Fibroblast of pulmonary artery (primary cell): ENCODE data around the gene FGD2.

ENCODE experiments used
- DNase-seq: peaks from one replicate; pipeline ENCODE4 v3.0.0-alpha.2; 2010; ENCODE audit warnings: low read depth
- H3K4me3 ChIP-seq: replicated peaks from 2 replicates; pipeline ENCODE4 v1.5.1; 2011; ENCODE audit warnings: low read depth, mild to moderate bottlenecking, control low read depth, low read length, moderate library complexity
- CTCF ChIP-seq: IDR thresholded peaks from 2 replicates; pipeline ENCODE4 v1.5.1; 2011; ENCODE audit warnings: mild to moderate bottlenecking, control low read depth, low read length, inconsistent platforms; ENCODE audit errors: missing control alignments

The FGD2 gene

GRCh38 chr6:37005061-37005810, at the start of gene FGD2:
Gene FGD2, plus strand, starts transcription at chr6:37005655. Its CDS starts 163 bp downstream, at chr6:37005818.
- H3K4me3 ChIP-seq = no peak within 1 kb of the TSS
- TF ChIP-seq CTCF = no peak
- DNase-seq = no peak

GRCh38 chr6:36955671-36956445, 49.6 kb upstream of the FGD2 start:
- no peak for DNase-seq
- no peak for TF ChIP-seq CTCF
- H3K4me3 ChIP-seq = no peak overlapping the region

- no peak overlapping the region for H3K4me3 ChIP-seq
- DNase-seq = no peak
- TF ChIP-seq CTCF = no peak
Measured at GRCh38 chr6:36956446-36956820, 49.0 kb upstream of the FGD2 start.

GRCh38 chr6:36957773-36958271, 47.6 kb upstream of the FGD2 start:
- no peak for TF ChIP-seq CTCF
- no peak overlapping the region for H3K4me3 ChIP-seq
- no peak for DNase-seq

GRCh38 chr6:36958775-36959554, 46.5 kb upstream of the FGD2 start:
- no peak for DNase-seq
- no peak overlapping the region for H3K4me3 ChIP-seq
- no peak for TF ChIP-seq CTCF

- DNase-seq = no peak
- no peak overlapping the region for H3K4me3 ChIP-seq
- TF ChIP-seq CTCF = no peak
Measured at GRCh38 chr6:36959555-36960250, 45.8 kb upstream of the FGD2 start.
